MM.1S (cell line): ENCODE results near the gene TINAG.

Experiments
- EZH2 ChIP-seq: fragments of 300-600 bp; sonication (generic); optimal IDR thresholded peaks from 2 replicates; pipeline ENCODE3; 2017; ENCODE audit warnings: low read depth, mild to moderate bottlenecking, antibody characterized with exemption, low read length, mixed read lengths
- EZH2phosphoT487 ChIP-seq: fragments of 300-600 bp; sonication (generic); IDR thresholded peaks from 2 replicates; pipeline ENCODE4 v1.6.1; 2018; ENCODE audit warnings: antibody characterized with exemption, low read length
- TF ChIP-seq, protein P1 (sequence below): fragments of 300-600 bp; sonication (generic); IDR thresholded peaks from 2 replicates; pipeline ENCODE4 v1.5.1; 2016; ENCODE audit warnings: antibody characterized with exemption, low read length, mixed read lengths

DNA sequence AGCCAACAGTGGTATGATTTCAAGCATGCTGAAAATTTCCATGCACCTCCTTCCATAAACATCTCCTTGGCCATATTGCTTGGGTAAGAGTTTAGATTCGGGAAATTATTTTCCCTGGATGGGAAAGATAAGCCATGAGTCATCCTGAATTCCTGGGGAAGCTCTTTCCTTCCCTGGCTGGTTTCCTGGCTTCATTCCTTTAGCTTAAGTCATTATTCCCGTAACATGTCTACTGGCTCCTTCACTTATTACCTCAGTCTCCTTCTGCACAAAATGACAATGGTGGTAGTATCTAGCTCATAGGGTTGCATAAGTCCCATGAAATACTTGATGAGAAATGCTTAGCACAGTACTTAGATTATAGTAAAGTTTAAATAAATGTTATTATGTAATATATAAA is 27.6 kb downstream of the TINAG start:
- TF ChIP-seq, protein P1, sequence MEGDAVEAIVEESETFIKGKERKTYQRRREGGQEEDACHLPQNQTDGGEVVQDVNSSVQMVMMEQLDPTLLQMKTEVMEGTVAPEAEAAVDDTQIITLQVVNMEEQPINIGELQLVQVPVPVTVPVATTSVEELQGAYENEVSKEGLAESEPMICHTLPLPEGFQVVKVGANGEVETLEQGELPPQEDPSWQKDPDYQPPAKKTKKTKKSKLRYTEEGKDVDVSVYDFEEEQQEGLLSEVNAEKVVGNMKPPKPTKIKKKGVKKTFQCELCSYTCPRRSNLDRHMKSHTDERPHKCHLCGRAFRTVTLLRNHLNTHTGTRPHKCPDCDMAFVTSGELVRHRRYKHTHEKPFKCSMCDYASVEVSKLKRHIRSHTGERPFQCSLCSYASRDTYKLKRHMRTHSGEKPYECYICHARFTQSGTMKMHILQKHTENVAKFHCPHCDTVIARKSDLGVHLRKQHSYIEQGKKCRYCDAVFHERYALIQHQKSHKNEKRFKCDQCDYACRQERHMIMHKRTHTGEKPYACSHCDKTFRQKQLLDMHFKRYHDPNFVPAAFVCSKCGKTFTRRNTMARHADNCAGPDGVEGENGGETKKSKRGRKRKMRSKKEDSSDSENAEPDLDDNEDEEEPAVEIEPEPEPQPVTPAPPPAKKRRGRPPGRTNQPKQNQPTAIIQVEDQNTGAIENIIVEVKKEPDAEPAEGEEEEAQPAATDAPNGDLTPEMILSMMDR, result no peak
- TF ChIP-seq EZH2 (no peak), EZH2phosphoT487 (no peak)
